ENCODE data around the gene UBIAD1.

GRCh38 chr1:11331036-11331944 lies 58.3 kb downstream of the UBIAD1 start:
- TF ChIP-seq CTCF (IDR thresholded peaks at IDR 0.05; ENCODE audit: extremely low read depth in 1 of 2, insufficient read depth in 1 of 2, low read depth in 1 of 2, low read length in 2 of 2) = no peak
- no peak for TF ChIP-seq POLR2AphosphoS5 (IDR thresholded peaks at IDR 0.05; ENCODE audit: insufficient read depth, low read depth, low read length)
- TF ChIP-seq EZH2 (IDR thresholded peaks at IDR 0.05; ENCODE audit: borderline replicate concordance, low read depth, low read length, severe bottlenecking) = no peak
- TF ChIP-seq MAX (IDR thresholded peaks at IDR 0.05; ENCODE audit: insufficient read depth, insufficient read length) = no peak
